Sigmoid colon (tissue), 7 donors: ENCODE data around the gene VAMP7. TPM values are rescaled to one million over a fixed set of nuclear protein-coding genes. Genes with fewer than 3 reads are reported as not detected.

Experiments used
- DNase-seq: peaks from one replicate; pipeline ENCODE4 v3.0.0-alpha.2; 2019
- H3K27ac ChIP-seq, 4 donors: fragments of 200-600 bp; sonication (generic); one replicate each; pipeline ENCODE4 v1.5.1; 2016 to 2019; ENCODE audit warnings: mild to moderate bottlenecking in 1 of 4
- H3K27me3 ChIP-seq, 3 donors: fragments of 200-600 bp; sonication (generic); one replicate each; pipeline ENCODE4 v1.5.1; 2019; ENCODE audit warnings: mild to moderate bottlenecking in 1 of 3
- H3K36me3 ChIP-seq, 4 donors: fragments of 200-600 bp; sonication (generic); one replicate each; pipeline ENCODE4 v1.5.1; 2016 to 2019
- H3K4me1 ChIP-seq, 4 donors: fragments of 200-600 bp; sonication (generic); one replicate each; pipeline ENCODE4 v1.5.1; 2017 to 2019
- H3K4me3 ChIP-seq, 4 donors: fragments of 200-600 bp; sonication (generic); one replicate each; pipeline ENCODE4 v1.5.1; 2017 to 2019; ENCODE audit warnings: mild to moderate bottlenecking in 2 of 4, moderate library complexity in 1 of 4
- H3K9me3 ChIP-seq, 4 donors: fragments of 200-600 bp in 3 of 4; sonication (generic) in 3 of 4; one replicate each; pipeline versions ENCODE4 v1.5.1 to v1.6.1; 2013 to 2019
- EP300 ChIP-seq, 4 donors: sonication (generic); formaldehyde crosslinking; IDR thresholded peaks; one replicate each; pipeline ENCODE4 v1.6.1; 2017; ENCODE audit warnings: antibody characterized with exemption in 4 of 4
- POLR2A ChIP-seq, 2 donors: fragments of 450-650 bp; IDR thresholded peaks; one replicate each; pipeline ENCODE4 v1.6.1; 2016; ENCODE audit warnings: antibody characterized with exemption in 2 of 2, mild to moderate bottlenecking in 2 of 2, moderate library complexity in 2 of 2
- POLR2AphosphoS5 ChIP-seq, 4 donors: sonication (generic); formaldehyde crosslinking; IDR thresholded peaks; one replicate each; pipeline ENCODE4 v1.6.1; 2017; ENCODE audit warnings: antibody characterized with exemption in 4 of 4
- WGBS, 2 donors: extraction: QIAGEN DNeasy Blood & Tissue Kit; methylation state at CpG; one replicate each; pipeline ENCODE4 v1.1.7; 2013; 5-methylcytosine and 5-hydroxymethylcytosine counted together
- intact Hi-C: fragments of 100-400 bp; cut with DNase I; formaldehyde crosslinking; loops from one replicate; pipeline ENCODE4 v1.15.1; 2023
- polyA plus RNA-seq, 3 donors: library from polyadenylated mRNA; stranded (reverse); fragments of 200-250 nt; gene quantifications; one replicate each; pipeline ENCODE4 v1.2.3, GENCODE V29; 2013
- total RNA-seq, 4 donors: library from RNA; depleted of rRNA; stranded (reverse); fragments of >200 nt; gene quantifications; one replicate each; pipeline ENCODE4 v1.1.0, GENCODE V29; 2016
- TF ChIP-seq, protein P1 (sequence below), 4 experiments: fragments of 450-650 bp in 3 of 4; fragments of 200-600 bp in 1 of 4; IDR thresholded peaks; one replicate each; pipeline ENCODE4 v1.5.1; 2016 to 2019; ENCODE audit warnings: antibody characterized with exemption in 4 of 4, mild to moderate bottlenecking in 3 of 4, moderate library complexity in 2 of 4
- donor health status: healthy with polysubstance abuse.
- donor health status: Bipolar disorder and iron deficiency.
- donor health status: healthy.

Gene VAMP7
- total and polyA plus RNA-seq, 7 donors, result 25.8 to 40.3 (median 34.6) TPM

- intact Hi-C loops, result no loop called here
- peaks cover 0 to 15% (median 0%) of the 10 kb centered on the region in 4 donors for H3K36me3 ChIP-seq
- H3K4me1 ChIP-seq, result peaks cover 0 to 7% (median 0%) of the 10 kb centered on the region in 4 donors
- WGBS, 2 donors, result 82 to 85% methylated on average over 2 of the region's 2 CpGs
- no peak overlapping the region for H3K4me3 ChIP-seq
- H3K27me3 ChIP-seq, result no peaks in the 10 kb centered on the region
- H3K27ac ChIP-seq, result no peak overlapping the region
- no peak for DNase-seq
- no peak for TF ChIP-seq POLR2A (IDR thresholded peaks at IDR 0.05)
- TF ChIP-seq EP300 (IDR thresholded peaks at IDR 0.05), result no peak
- TF ChIP-seq POLR2AphosphoS5 (IDR thresholded peaks at IDR 0.05), result no peak
- TF ChIP-seq, protein P1, sequence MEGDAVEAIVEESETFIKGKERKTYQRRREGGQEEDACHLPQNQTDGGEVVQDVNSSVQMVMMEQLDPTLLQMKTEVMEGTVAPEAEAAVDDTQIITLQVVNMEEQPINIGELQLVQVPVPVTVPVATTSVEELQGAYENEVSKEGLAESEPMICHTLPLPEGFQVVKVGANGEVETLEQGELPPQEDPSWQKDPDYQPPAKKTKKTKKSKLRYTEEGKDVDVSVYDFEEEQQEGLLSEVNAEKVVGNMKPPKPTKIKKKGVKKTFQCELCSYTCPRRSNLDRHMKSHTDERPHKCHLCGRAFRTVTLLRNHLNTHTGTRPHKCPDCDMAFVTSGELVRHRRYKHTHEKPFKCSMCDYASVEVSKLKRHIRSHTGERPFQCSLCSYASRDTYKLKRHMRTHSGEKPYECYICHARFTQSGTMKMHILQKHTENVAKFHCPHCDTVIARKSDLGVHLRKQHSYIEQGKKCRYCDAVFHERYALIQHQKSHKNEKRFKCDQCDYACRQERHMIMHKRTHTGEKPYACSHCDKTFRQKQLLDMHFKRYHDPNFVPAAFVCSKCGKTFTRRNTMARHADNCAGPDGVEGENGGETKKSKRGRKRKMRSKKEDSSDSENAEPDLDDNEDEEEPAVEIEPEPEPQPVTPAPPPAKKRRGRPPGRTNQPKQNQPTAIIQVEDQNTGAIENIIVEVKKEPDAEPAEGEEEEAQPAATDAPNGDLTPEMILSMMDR (IDR thresholded peaks at IDR 0.05), result no peak
- H3K9me3 ChIP-seq, result no peaks in the 10 kb centered on the region
These were observed 5.3 kb downstream of the VAMP7 start for GRCh38 chrX:155886409-155886808.

DNA sequence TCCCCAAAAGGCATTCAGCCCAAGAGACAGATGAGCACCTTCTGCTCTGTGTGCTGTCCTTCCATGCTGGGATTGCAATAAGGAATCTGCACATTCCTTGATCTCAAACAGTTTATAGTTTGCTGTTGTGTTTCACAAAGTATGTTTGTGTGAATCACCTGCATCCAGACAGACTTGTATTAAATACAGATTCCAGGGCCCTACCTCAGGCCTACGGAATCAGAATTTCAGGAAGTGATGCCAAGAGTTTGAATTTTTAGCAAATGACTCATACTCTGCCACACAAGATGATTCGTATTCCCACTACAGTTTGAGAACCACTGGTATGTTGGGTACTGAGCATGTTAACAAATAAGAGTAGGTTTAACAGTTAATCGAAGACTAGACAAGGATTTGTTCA, 7.0 kb downstream of the VAMP7 start:
- intact Hi-C loops, result no loop called here
- Histone ChIP-seq H3K9me3 (no peaks in the 10 kb centered on the region), H3K4me3 (no peak overlapping the region), H3K27me3 (no peaks in the 10 kb centered on the region), H3K36me3 (peaks cover 0 to 24% (median 0%) of the 10 kb centered on the region in 4 donors), H3K4me1 (no peaks in the 10 kb centered on the region), H3K27ac (no peak overlapping the region)
- no peak for DNase-seq
- 66 to 75% methylated on average over 3 of the region's 3 CpGs for WGBS, 2 donors
- no peak for TF ChIP-seq POLR2A (IDR thresholded peaks at IDR 0.05)
- TF ChIP-seq, protein P1 (IDR thresholded peaks at IDR 0.05), result no peak
- no peak for TF ChIP-seq EP300 (IDR thresholded peaks at IDR 0.05)
- no peak for TF ChIP-seq POLR2AphosphoS5 (IDR thresholded peaks at IDR 0.05)

GRCh38 chrX:155889328-155889727, 8.2 kb downstream of the VAMP7 start:
- H3K27me3 ChIP-seq, result no peaks in the 10 kb centered on the region
- H3K27ac ChIP-seq, result no peak overlapping the region
- no peak for TF ChIP-seq POLR2AphosphoS5 (IDR thresholded peaks at IDR 0.05)
- TF ChIP-seq, protein P1 (IDR thresholded peaks at IDR 0.05), result no peak
- TF ChIP-seq EP300 (IDR thresholded peaks at IDR 0.05), result no peak
- no peak for TF ChIP-seq POLR2A (IDR thresholded peaks at IDR 0.05)
- no peaks in the 10 kb centered on the region for H3K9me3 ChIP-seq
- H3K4me3 ChIP-seq, result no peak overlapping the region
- no peak for DNase-seq
- peaks cover 0 to 25% (median 0%) of the 10 kb centered on the region in 4 donors for H3K36me3 ChIP-seq
- WGBS, 2 donors, result 70 to 72% methylated on average over 4 of the region's 4 CpGs
- intact Hi-C loops, result no loop called here
- no peaks in the 10 kb centered on the region for H3K4me1 ChIP-seq

DNA sequence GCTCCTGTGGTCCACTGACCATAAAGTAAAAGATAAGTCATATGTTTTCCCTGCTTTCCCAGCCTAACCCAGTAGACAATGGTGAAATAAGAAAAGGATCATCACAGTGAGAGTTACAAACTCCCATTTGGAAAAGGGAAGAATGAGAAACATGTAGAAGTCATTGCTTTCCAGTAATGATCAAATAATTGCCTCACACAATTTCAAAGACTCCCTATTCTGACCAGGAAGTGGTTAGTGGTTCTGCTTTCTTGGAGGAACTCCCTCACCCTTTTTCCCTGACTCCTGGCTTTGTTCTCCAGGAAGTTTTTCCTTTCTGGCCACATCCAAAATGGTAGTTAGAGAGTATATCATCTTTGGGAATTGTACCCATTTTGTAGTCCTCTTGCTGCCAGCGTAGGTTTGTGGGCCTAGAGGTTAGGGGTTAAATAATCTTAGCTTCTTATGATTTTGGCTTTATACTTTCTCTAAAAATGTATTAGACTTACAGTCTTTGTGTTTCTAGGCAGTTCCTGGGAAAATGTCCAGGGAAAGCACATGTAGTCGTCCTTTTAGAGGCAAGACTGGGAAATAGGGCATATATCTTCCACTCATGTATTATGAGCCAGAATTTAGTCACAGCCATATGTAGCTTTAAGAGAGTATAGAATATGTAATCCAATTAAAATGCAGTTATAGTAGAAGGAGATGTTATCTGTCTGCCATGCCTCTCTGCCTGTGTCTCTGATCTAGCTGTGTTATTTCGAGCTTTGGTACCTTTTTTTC, 10.5 kb downstream of the VAMP7 start:
- TF ChIP-seq EP300 (IDR thresholded peaks at IDR 0.05) (no peak), POLR2AphosphoS5 (IDR thresholded peaks at IDR 0.05) (no peak), POLR2A (IDR thresholded peaks at IDR 0.05) (no peak)
- TF ChIP-seq, protein P1 (IDR thresholded peaks at IDR 0.05), result no peak
- no peaks in the 10 kb centered on the region for H3K9me3 ChIP-seq
- no peaks in the 10 kb centered on the region for H3K27me3 ChIP-seq
- H3K4me3 ChIP-seq, result no peak overlapping the region
- intact Hi-C loops, result no loop called here
- H3K4me1 ChIP-seq, result no peaks in the 10 kb centered on the region
- 63 to 65% methylated on average over 3 of the region's 3 CpGs for WGBS, 2 donors
- peaks cover 0 to 33% (median 0%) of the 10 kb centered on the region in 4 donors for H3K36me3 ChIP-seq
- no peak overlapping the region for H3K27ac ChIP-seq
- DNase-seq, result no peak
